Activated CD4-positive, alpha-beta T cell treated with anti-CD3 and anti-CD28 coated beads for 48 hours (primary cell): Measurements from ENCODE around the gene RRBP1.

ENCODE experiments used
- DNase-seq: peaks from one replicate; pipeline ENCODE4 v3.0.0-alpha.2; 2020

Gene RRBP1

GRCh38 chr20:17682103-17682888 is at the start of gene RRBP1:
Gene RRBP1 (minus strand): TSS chr20:17682242. CDS start chr20:17660507, 21,735 bp downstream.
- DNase-seq: peak; percentile 97

- DNase-seq: no peak
Observed at GRCh38 chr20:17731233-17731632, 49.2 kb upstream of the RRBP1 start.

GRCh38 chr20:17730071-17730470 is 48.0 kb upstream of the RRBP1 start:
- DNase-seq: no peak

- no peak for DNase-seq
Observed at GRCh38 chr20:17728074-17728473, 46.0 kb upstream of the RRBP1 start.

GRCh38 chr20:17727351-17727750 is 45.3 kb upstream of the RRBP1 start:
- DNase-seq: no peak

- no peak for DNase-seq
Observed at GRCh38 chr20:17726902-17727301, 44.9 kb upstream of the RRBP1 start.

GRCh38 chr20:17725094-17725835 is 43.2 kb upstream of the RRBP1 start:
- no peak for DNase-seq

GRCh38 chr20:17723301-17723691 is 41.3 kb upstream of the RRBP1 start:
- no peak for DNase-seq

- DNase-seq: no peak
Observed at GRCh38 chr20:17722493-17723300, 40.7 kb upstream of the RRBP1 start.

- DNase-seq: no peak
Observed at GRCh38 chr20:17721802-17722486, 39.9 kb upstream of the RRBP1 start.

GRCh38 chr20:17720755-17721154 is 38.7 kb upstream of the RRBP1 start:
- DNase-seq: no peak

- DNase-seq: no peak
Observed at GRCh38 chr20:17716331-17716730, 34.3 kb upstream of the RRBP1 start.

GRCh38 chr20:17715075-17715474 is 33.0 kb upstream of the RRBP1 start:
- no peak for DNase-seq

- DNase-seq: no peak
Observed at GRCh38 chr20:17714597-17714996, 32.6 kb upstream of the RRBP1 start.

GRCh38 chr20:17712708-17713107 is 30.7 kb upstream of the RRBP1 start:
- DNase-seq: no peak

GRCh38 chr20:17712201-17712600 is 30.2 kb upstream of the RRBP1 start:
- DNase-seq: no peak

- DNase-seq: no peak
Observed at GRCh38 chr20:17711267-17711627, 29.2 kb upstream of the RRBP1 start.

GRCh38 chr20:17710379-17711266 is 28.6 kb upstream of the RRBP1 start:
- DNase-seq: no peak

GRCh38 chr20:17709361-17710293 is 27.6 kb upstream of the RRBP1 start:
- DNase-seq: no peak

GRCh38 chr20:17708675-17709360 is 26.8 kb upstream of the RRBP1 start:
- no peak for DNase-seq
